BLaER1 treated with 17β-estradiol and CSF1 and Interleukin-3, amounts not matched to agents 10 nM and 100 nM (cell line): Measurements from ENCODE around the gene HPSE2.

Experiments
- H3K27ac ChIP-seq, 11 experiments: shearing (Covaris generic); formaldehyde crosslinking; 2 replicates each; pipeline ENCODE4 v1.8.1; 2022
- H3K27me3 ChIP-seq, 11 experiments: shearing (Covaris generic); formaldehyde crosslinking; 2 replicates each; pipeline ENCODE4 v1.8.1; 2022
- H3K36me3 ChIP-seq, 11 experiments: shearing (Covaris generic); formaldehyde crosslinking; 2 replicates each; pipeline ENCODE4 v1.8.1; 2022
- H3K4me1 ChIP-seq, 10 experiments: shearing (Covaris generic); formaldehyde crosslinking; 2 replicates each; pipeline ENCODE4 v1.8.1; 2022
- H3K4me2 ChIP-seq, 11 experiments: shearing (Covaris generic); formaldehyde crosslinking; 2 replicates each; pipeline ENCODE4 v1.8.1; 2022
- H3K4me3 ChIP-seq, 10 experiments: shearing (Covaris generic); formaldehyde crosslinking; 2 replicates each; pipeline ENCODE4 v1.8.1; 2022
- H3K9ac ChIP-seq, 11 experiments: shearing (Covaris generic); formaldehyde crosslinking; 2 replicates each; pipeline ENCODE4 v1.8.1; 2022
- H3K9me3 ChIP-seq, 11 experiments: shearing (Covaris generic); formaldehyde crosslinking; replicated peaks in 1 of 11; 2 replicates each; pipeline ENCODE4 v1.8.1; 2022
- H4K20me1 ChIP-seq, 11 experiments: shearing (Covaris generic); formaldehyde crosslinking; 2 replicates each; pipeline ENCODE4 v1.8.1; 2022
- Cebpa-rat ChIP-seq, 11 experiments: shearing (Covaris generic); IDR thresholded peaks; 2 replicates each; pipeline ENCODE4 v1.8.1; 2022

Gene HPSE2

GRCh38 chr10:98621630-98622029 lies 614.0 kb downstream of the HPSE2 start:
- Histone ChIP-seq H3K36me3 (no peaks in the 10 kb centered on the region), H3K9ac (no peak overlapping the region), H3K4me2 (peak overlapping the region in 5 of 11 experiments; percentile 40 to 74 (median 51); a peak in 10 of 22 replicates), H3K27ac (peak overlapping the region in 3 of 11 experiments; percentile 5 to 46 (median 13); a peak in 1 of 22 replicates), H3K9me3 (no peaks in the 10 kb centered on the region), H3K4me3 (no peak overlapping the region), H4K20me1 (no peaks in the 10 kb centered on the region), H3K4me1 (peaks cover 0 to 78% (median 47%) of the 10 kb centered on the region in 10 experiments; a peak in 18 of 20 replicates), H3K27me3 (no peaks in the 10 kb centered on the region)
- no peak for TF ChIP-seq Cebpa-rat (IDR thresholded peaks at IDR 0.05)

- H3K27ac ChIP-seq = peak overlapping the region in 3 of 11 experiments; percentile 15 to 82 (median 21); a peak in 2 of 22 replicates
- no peak overlapping the region for H3K9ac ChIP-seq
- no peaks in the 10 kb centered on the region for H3K9me3 ChIP-seq
- peak overlapping the region in 6 of 11 experiments; percentile 2 to 74 (median 50); a peak in 9 of 22 replicates for H3K4me2 ChIP-seq
- no peaks in the 10 kb centered on the region for H3K36me3 ChIP-seq
- no peaks in the 10 kb centered on the region for H3K27me3 ChIP-seq
- no peaks in the 10 kb centered on the region for H4K20me1 ChIP-seq
- H3K4me1 ChIP-seq = peaks cover 0 to 78% (median 47%) of the 10 kb centered on the region in 10 experiments; a peak in 18 of 20 replicates
- no peak for TF ChIP-seq Cebpa-rat (IDR thresholded peaks at IDR 0.05)
- H3K4me3 ChIP-seq = no peak overlapping the region
Observed at GRCh38 chr10:98620503-98620902, 615.1 kb downstream of the HPSE2 start.

GRCh38 chr10:98619446-98619845 lies 616.2 kb downstream of the HPSE2 start:
- no peaks in the 10 kb centered on the region for H3K9me3 ChIP-seq
- no peaks in the 10 kb centered on the region for H4K20me1 ChIP-seq
- H3K36me3 ChIP-seq = no peaks in the 10 kb centered on the region
- H3K9ac ChIP-seq = peak overlapping the region in 9 of 11 experiments; percentile 29 to 71 (median 49); a peak in 13 of 22 replicates
- peak overlapping the region in 9 of 11 experiments; percentile 22 to 74 (median 47); a peak in 18 of 22 replicates for H3K4me2 ChIP-seq
- no peak overlapping the region for H3K4me3 ChIP-seq
- no peaks in the 10 kb centered on the region for H3K27me3 ChIP-seq
- TF ChIP-seq Cebpa-rat (IDR thresholded peaks at IDR 0.05) = peak in 4 of 11 experiments; percentile 30 to 75 (median 48); a peak in 7 of 22 replicates
- peaks cover 0 to 71% (median 47%) of the 10 kb centered on the region in 10 experiments; a peak in 18 of 20 replicates for H3K4me1 ChIP-seq
- peak overlapping the region in 10 of 11 experiments; percentile 33 to 88 (median 75); a peak in 18 of 22 replicates for H3K27ac ChIP-seq

- Histone ChIP-seq H3K27ac (peak overlapping the region in 7 of 11 experiments; percentile 72 to 88 (median 77); a peak in 10 of 22 replicates), H3K9ac (no peak overlapping the region), H3K27me3 (no peaks in the 10 kb centered on the region), H3K36me3 (no peaks in the 10 kb centered on the region), H3K4me1 (peaks cover 0 to 57% (median 37%) of the 10 kb centered on the region in 10 experiments; a peak in 18 of 20 replicates), H3K4me3 (no peak overlapping the region), H4K20me1 (no peaks in the 10 kb centered on the region), H3K4me2 (peak overlapping the region in 6 of 11 experiments; percentile 41 to 74 (median 60); a peak in 12 of 22 replicates), H3K9me3 (no peaks in the 10 kb centered on the region)
- TF ChIP-seq Cebpa-rat (IDR thresholded peaks at IDR 0.05) = no peak
Observed at GRCh38 chr10:98617906-98618520, 617.6 kb downstream of the HPSE2 start.

GRCh38 chr10:98613446-98613845 lies 622.2 kb downstream of the HPSE2 start:
- Histone ChIP-seq H3K4me3 (no peak overlapping the region), H3K27me3 (no peaks in the 10 kb centered on the region), H3K9me3 (no peaks in the 10 kb centered on the region), H3K4me2 (no peak overlapping the region), H3K27ac (no peak overlapping the region), H3K9ac (no peak overlapping the region), H3K36me3 (no peaks in the 10 kb centered on the region), H3K4me1 (peaks cover 0 to 11% (median 7%) of the 10 kb centered on the region in 10 experiments; a peak in 13 of 20 replicates), H4K20me1 (no peaks in the 10 kb centered on the region)
- no peak for TF ChIP-seq Cebpa-rat (IDR thresholded peaks at IDR 0.05)

GRCh38 chr10:98611436-98611835 lies 624.2 kb downstream of the HPSE2 start:
- H3K4me2 ChIP-seq = no peak overlapping the region
- H3K36me3 ChIP-seq = no peaks in the 10 kb centered on the region
- no peak for TF ChIP-seq Cebpa-rat (IDR thresholded peaks at IDR 0.05)
- H3K4me3 ChIP-seq = no peak overlapping the region
- no peak overlapping the region for H3K27ac ChIP-seq
- no peaks in the 10 kb centered on the region for H3K4me1 ChIP-seq
- no peaks in the 10 kb centered on the region for H4K20me1 ChIP-seq
- H3K9me3 ChIP-seq = no peaks in the 10 kb centered on the region
- H3K9ac ChIP-seq = no peak overlapping the region
- no peaks in the 10 kb centered on the region for H3K27me3 ChIP-seq

- no peak overlapping the region for H3K27ac ChIP-seq
- H3K36me3 ChIP-seq = no peaks in the 10 kb centered on the region
- TF ChIP-seq Cebpa-rat (IDR thresholded peaks at IDR 0.05) = no peak
- H3K9ac ChIP-seq = no peak overlapping the region
- H3K4me1 ChIP-seq = no peaks in the 10 kb centered on the region
- no peaks in the 10 kb centered on the region for H4K20me1 ChIP-seq
- no peaks in the 10 kb centered on the region for H3K9me3 ChIP-seq
- H3K4me2 ChIP-seq = no peak overlapping the region
- H3K27me3 ChIP-seq = no peaks in the 10 kb centered on the region
- H3K4me3 ChIP-seq = no peak overlapping the region
Observed at GRCh38 chr10:98610836-98611235, 624.8 kb downstream of the HPSE2 start.

- Histone ChIP-seq H3K36me3 (no peaks in the 10 kb centered on the region), H3K9me3 (no peaks in the 10 kb centered on the region), H4K20me1 (no peaks in the 10 kb centered on the region), H3K9ac (no peak overlapping the region), H3K4me2 (no peak overlapping the region), H3K27me3 (no peaks in the 10 kb centered on the region), H3K4me1 (no peaks in the 10 kb centered on the region), H3K27ac (no peak overlapping the region), H3K4me3 (no peak overlapping the region)
- no peak for TF ChIP-seq Cebpa-rat (IDR thresholded peaks at IDR 0.05)
Observed at GRCh38 chr10:98610301-98610700, 625.4 kb downstream of the HPSE2 start.

- H3K9ac ChIP-seq = no peak overlapping the region
- TF ChIP-seq Cebpa-rat (IDR thresholded peaks at IDR 0.05) = no peak
- H3K9me3 ChIP-seq = no peaks in the 10 kb centered on the region
- no peak overlapping the region for H3K4me3 ChIP-seq
- no peaks in the 10 kb centered on the region for H3K4me1 ChIP-seq
- no peaks in the 10 kb centered on the region for H4K20me1 ChIP-seq
- no peaks in the 10 kb centered on the region for H3K36me3 ChIP-seq
- no peaks in the 10 kb centered on the region for H3K27me3 ChIP-seq
- no peak overlapping the region for H3K27ac ChIP-seq
- no peak overlapping the region for H3K4me2 ChIP-seq
Observed at GRCh38 chr10:98609265-98609664, 626.4 kb downstream of the HPSE2 start.

GRCh38 chr10:98608411-98608810 lies 627.2 kb downstream of the HPSE2 start:
- Histone ChIP-seq H3K9me3 (no peaks in the 10 kb centered on the region), H3K4me2 (no peak overlapping the region), H3K4me1 (no peaks in the 10 kb centered on the region), H3K4me3 (no peak overlapping the region), H3K9ac (no peak overlapping the region), H3K27ac (no peak overlapping the region), H3K27me3 (no peaks in the 10 kb centered on the region), H3K36me3 (no peaks in the 10 kb centered on the region), H4K20me1 (no peaks in the 10 kb centered on the region)
- no peak for TF ChIP-seq Cebpa-rat (IDR thresholded peaks at IDR 0.05)
